OCI-LY7 (cell line): ENCODE measurements around the gene CAMKK1. TPM values are rescaled to one million over a fixed set of nuclear protein-coding genes. Genes with fewer than 3 reads are reported as not detected.
A peak's percentile ranks its signal among the peaks of the same experiment; 100 is the strongest.

Experiments
- Bru-seq: library from RNA; stranded (reverse); fragments of 400-500 nt; gene quantifications from one replicate; lab custom pipeline; 2021; lab: Mats Ljungman, UMichigan
- BruChase-seq, 2 experiments: library from RNA; stranded (reverse); fragments of 400-500 nt; gene quantifications; one replicate each; lab custom pipeline; 2021; lab: Mats Ljungman, UMichigan
- BruUV-seq: library from RNA; stranded (reverse); fragments of 400-500 nt; replicated peaks from 2 replicates; lab custom pipeline; 2021; lab: Mats Ljungman, UMichigan
- CTCF ChIA-PET: fragments of 300-600 bp; sonication (Branson Sonifier 250); formaldehyde crosslinking; loops from one replicate; lab custom pipeline; 2022; ENCODE audit warnings: antibody characterized with exemption; ENCODE audit not compliant: unreplicated experiment; lab: Charles Lee
- POLR2A ChIA-PET: fragments of 300-600 bp; sonication (Branson Sonifier 250); formaldehyde crosslinking; loops from one replicate; lab custom pipeline; 2022; ENCODE audit warnings: antibody characterized with exemption; lab: Charles Lee
- DNase-seq: peaks from one replicate; pipeline ENCODE4 v3.0.0-alpha.2; 2015; ENCODE audit warnings: low spot score
- H2AFZ ChIP-seq: fragments of 200-600 bp; sonication (generic), shearing (Covaris generic); 2 replicates; pipeline ENCODE4 v1.6.1; 2014; ENCODE audit warnings: mild to moderate bottlenecking, antibody characterized with exemption, low read length, moderate library complexity
- H3K27ac ChIP-seq: fragments of 200-600 bp; sonication (generic); 2 replicates; pipeline ENCODE4 v1.5.1; 2014; ENCODE audit warnings: mixed run types, low read depth, mild to moderate bottlenecking, moderate library complexity, low read length, inconsistent platforms; ENCODE audit not compliant: poor library complexity, severe bottlenecking
- H3K36me3 ChIP-seq: fragments of 200-600 bp; sonication (generic); 2 replicates; pipeline ENCODE4 v1.6.1; 2014; ENCODE audit warnings: mild to moderate bottlenecking, antibody characterized with exemption, low read length, moderate library complexity, mixed read lengths; ENCODE audit not compliant: insufficient read depth
- H3K4me1 ChIP-seq: fragments of 200-600 bp; sonication (generic); 2 replicates; pipeline ENCODE4 v1.5.1; 2014; ENCODE audit warnings: mild to moderate bottlenecking, low read length; ENCODE audit not compliant: insufficient read depth, poor library complexity, severe bottlenecking
- H3K4me2 ChIP-seq: fragments of 200-600 bp; sonication (generic); 2 replicates; pipeline ENCODE4 v1.6.1; 2014; ENCODE audit warnings: mild to moderate bottlenecking, low read length
- H3K4me3 ChIP-seq: fragments of 200-600 bp; sonication (generic); 2 replicates; pipeline ENCODE4 v1.5.1; 2014; ENCODE audit warnings: mild to moderate bottlenecking, low read depth, low read length; ENCODE audit not compliant: poor library complexity, severe bottlenecking
- H3K79me2 ChIP-seq: fragments of 200-600 bp; sonication (generic); 2 replicates; pipeline ENCODE4 v1.6.1; 2016; ENCODE audit warnings: low read depth, mild to moderate bottlenecking, low read length, moderate library complexity, mixed read lengths; ENCODE audit not compliant: insufficient read depth
- H3K9me2 ChIP-seq: fragments of 200-600 bp; sonication (generic); 2 replicates; pipeline ENCODE4 v1.6.1; 2016; ENCODE audit warnings: mild to moderate bottlenecking, low read length, mixed read lengths; ENCODE audit not compliant: insufficient read depth
- H3K9me3 ChIP-seq: fragments of 200-600 bp; sonication (generic); 2 replicates; pipeline ENCODE4 v1.6.1; 2014; ENCODE audit warnings: mild to moderate bottlenecking, mixed run types, low read length, mixed read lengths
- H4K20me1 ChIP-seq: fragments of 200-600 bp; sonication (generic); 2 replicates; pipeline ENCODE4 v1.6.1; 2014; ENCODE audit warnings: mild to moderate bottlenecking, antibody characterized with exemption, low read length, moderate library complexity, mixed read lengths; ENCODE audit not compliant: insufficient read depth
- EZH2phosphoT487 ChIP-seq: fragments of 200-600 bp; sonication (generic); IDR thresholded peaks from 2 replicates; pipeline ENCODE4 v1.6.1; 2018; ENCODE audit warnings: low read depth, borderline replicate concordance, mild to moderate bottlenecking, mixed run types, antibody characterized with exemption, low read length, moderate library complexity, mixed read lengths
- intact Hi-C: fragments of 100-400 bp; cut with micrococcal nuclease; formaldehyde crosslinking; loops from one replicate; pipeline ENCODE4 v1.10.0; 2022; ENCODE audit not compliant: unreplicated experiment
- long read RNA-seq: library from polyadenylated mRNA; stranded (forward); transcript quantifications from one replicate; pipeline ENCODE4 v2.0.0, GENCODE V29; 2022
- total RNA-seq, 2 experiments: library from RNA; depleted of rRNA in 1 of 2; stranded (reverse); fragments of >200 nt in 1 of 2; shearing (Covaris generic) in 1 of 2; gene quantifications; 2 replicates each; pipeline ENCODE4 v1.2.3, GENCODE V29; 2014 to 2022
- TF ChIP-seq, protein P1 (sequence below): fragments of 200-600 bp; sonication (generic); conservative IDR thresholded peaks from 2 replicates; pipeline ENCODE4 v1.5.1; 2014; ENCODE audit warnings: mild to moderate bottlenecking, antibody characterized with exemption, low read length, moderate library complexity, mixed read lengths

Gene CAMKK1
- total RNA-seq (2014; rRNA removed; shearing (Covaris generic)), result 2.6 and 2.7 TPM in 2 replicates
- 2.7 and 3.5 TPM in 2 replicates for total RNA-seq (2022)
- Bru-seq, nascent RNA, result percentile 28 among the genes with signal in this experiment
- percentile 30 among the genes with signal in this experiment for BruChase-seq, experiment 1, labeled RNA remaining after a 6-hour chase
- BruChase-seq, experiment 2, labeled RNA remaining after a 2-hour chase, result percentile 31 among the genes with signal in this experiment
- long read RNA-seq, partial matches to known transcripts, result 0 of 2 reads
- long read RNA-seq, other reads (novel, unspliced or antisense), result 1 of 2 reads

DNA sequence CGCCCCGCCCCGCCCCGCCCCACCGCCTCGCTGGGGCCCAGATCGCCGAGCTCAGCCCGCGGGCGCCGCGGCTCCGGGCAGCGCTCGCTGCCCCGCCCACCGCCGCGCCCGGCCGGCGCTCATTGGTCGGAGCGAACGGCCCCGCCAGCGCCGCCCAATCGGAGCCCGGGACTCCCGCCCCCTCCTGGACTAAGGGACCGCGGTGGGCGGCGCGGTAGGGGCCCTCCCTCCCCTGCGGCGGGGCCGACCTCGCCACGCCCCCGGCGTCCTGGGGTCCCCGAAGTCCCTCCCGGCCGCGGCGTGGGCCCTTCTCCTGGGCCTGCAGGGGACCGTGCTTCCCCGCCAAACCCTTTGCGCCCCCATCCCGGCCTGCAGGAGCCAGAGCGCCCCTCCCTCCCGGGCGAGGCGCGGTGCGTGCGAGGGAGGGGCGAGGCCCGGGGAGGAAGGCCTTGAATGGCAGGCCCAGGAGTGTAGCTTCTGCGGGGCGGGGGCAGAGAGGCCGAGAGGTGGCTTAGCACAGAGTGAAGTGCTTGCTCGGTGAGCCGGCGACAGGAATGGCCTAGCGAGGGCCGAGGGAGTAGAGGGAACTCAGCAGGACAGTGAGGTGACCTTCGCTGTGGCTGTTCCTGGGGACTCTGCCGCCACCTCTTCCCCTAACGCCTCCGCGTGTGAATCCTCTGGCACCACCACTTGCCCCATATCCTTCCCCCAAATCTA, at the start of gene CAMKK1:
TSS of gene CAMKK1 (minus strand) at position 51 of the 717 bp plus-strand sequence. CDS start 7,366 bp downstream, outside the sequence.
- CTCF ChIA-PET, result interaction anchor here (0.6 to 0.7 kb wide), 2 partner anchors 84 to 140 kb away, joined by 3 read pairs; no protein-coding TSS in a partner anchor
- Histone ChIP-seq H3K4me2 (peak within 1 kb of the TSS; percentile 78), H3K4me1 (peaks cover 52% of the 10 kb centered on the region), H3K27ac (no peak within 1 kb of the TSS), H3K79me2 (no peaks in the 10 kb centered on the region), H3K9me3 (no peaks in the 10 kb centered on the region), H2AFZ (peak within 1 kb of the TSS; percentile 60), H4K20me1 (no peaks in the 10 kb centered on the region), H3K9me2 (no peaks in the 10 kb centered on the region), H3K36me3 (no peaks in the 10 kb centered on the region), H3K4me3 (peak within 1 kb of the TSS; percentile 68)
- POLR2A ChIA-PET, result interaction anchor here (0.5 to 0.6 kb wide), 2 partner anchors 46 to 114 kb away, joined by 3 read pairs; no protein-coding TSS in a partner anchor
- DNase-seq, result peak; percentile 92
- no TSS peak for BruUV-seq
- intact Hi-C loops, result no loop called here
- TF ChIP-seq, protein P1, sequence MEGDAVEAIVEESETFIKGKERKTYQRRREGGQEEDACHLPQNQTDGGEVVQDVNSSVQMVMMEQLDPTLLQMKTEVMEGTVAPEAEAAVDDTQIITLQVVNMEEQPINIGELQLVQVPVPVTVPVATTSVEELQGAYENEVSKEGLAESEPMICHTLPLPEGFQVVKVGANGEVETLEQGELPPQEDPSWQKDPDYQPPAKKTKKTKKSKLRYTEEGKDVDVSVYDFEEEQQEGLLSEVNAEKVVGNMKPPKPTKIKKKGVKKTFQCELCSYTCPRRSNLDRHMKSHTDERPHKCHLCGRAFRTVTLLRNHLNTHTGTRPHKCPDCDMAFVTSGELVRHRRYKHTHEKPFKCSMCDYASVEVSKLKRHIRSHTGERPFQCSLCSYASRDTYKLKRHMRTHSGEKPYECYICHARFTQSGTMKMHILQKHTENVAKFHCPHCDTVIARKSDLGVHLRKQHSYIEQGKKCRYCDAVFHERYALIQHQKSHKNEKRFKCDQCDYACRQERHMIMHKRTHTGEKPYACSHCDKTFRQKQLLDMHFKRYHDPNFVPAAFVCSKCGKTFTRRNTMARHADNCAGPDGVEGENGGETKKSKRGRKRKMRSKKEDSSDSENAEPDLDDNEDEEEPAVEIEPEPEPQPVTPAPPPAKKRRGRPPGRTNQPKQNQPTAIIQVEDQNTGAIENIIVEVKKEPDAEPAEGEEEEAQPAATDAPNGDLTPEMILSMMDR, result no peak
- TF ChIP-seq EZH2phosphoT487, result no peak

DNA sequence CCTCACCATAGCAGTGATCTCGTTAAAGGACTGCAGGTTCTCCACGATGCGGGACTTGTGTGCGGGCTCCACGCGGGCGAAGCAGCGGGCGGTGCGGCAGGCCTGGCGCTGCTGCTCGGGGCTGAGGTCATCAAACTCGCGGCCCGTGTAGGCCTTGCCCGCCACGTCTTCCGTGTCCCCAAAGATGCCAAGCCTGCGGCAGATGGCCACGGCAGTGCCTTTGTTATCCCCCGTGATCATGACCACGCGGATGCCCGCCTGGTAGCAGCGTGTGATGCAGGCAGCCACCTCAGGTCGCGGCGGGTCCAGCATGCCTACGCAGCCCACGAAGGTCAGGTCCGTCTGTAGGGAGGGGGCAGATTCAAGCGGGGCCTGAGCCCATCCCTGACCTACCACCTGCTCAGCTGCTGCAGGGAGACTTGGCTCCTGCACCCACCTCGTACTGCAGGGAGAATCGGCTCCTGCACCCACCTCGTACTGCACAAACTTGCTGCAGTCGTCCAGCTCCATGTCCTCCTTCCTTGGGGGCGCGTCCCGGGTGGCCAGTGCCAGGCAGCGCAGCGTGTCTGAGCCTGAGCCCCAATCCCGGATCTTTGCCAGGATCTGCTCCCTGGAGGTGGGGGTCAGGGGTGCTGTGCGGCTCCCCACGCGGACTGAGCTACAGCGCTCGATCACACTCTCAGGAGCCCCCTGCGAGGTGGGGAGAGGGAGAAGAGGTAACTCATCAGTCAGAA, 48.3 kb upstream of the CAMKK1 start:
- H3K36me3 ChIP-seq, result peaks cover 98% of the 10 kb centered on the region
- no peaks in the 10 kb centered on the region for H3K4me1 ChIP-seq
- TF ChIP-seq EZH2phosphoT487, result no peak
- TF ChIP-seq, protein P1, result no peak
- ChIA-PET CTCF (no interaction called here), POLR2A (no interaction called here)
- peaks cover 7% of the 10 kb centered on the region; the same call in 1 of the 2 replicates for H4K20me1 ChIP-seq
- intact Hi-C loops, result no loop called here
- no peak overlapping the region for H3K4me3 ChIP-seq
- no peaks in the 10 kb centered on the region for H3K9me3 ChIP-seq
- no peak overlapping the region for H3K27ac ChIP-seq
- H2AFZ ChIP-seq, result no peak overlapping the region
- BruUV-seq, result no TSS peak
- H3K79me2 ChIP-seq, result peaks cover 8% of the 10 kb centered on the region; the same call in 1 of the 2 replicates
- DNase-seq, result no peak
- no peak overlapping the region for H3K4me2 ChIP-seq
- no peaks in the 10 kb centered on the region for H3K9me2 ChIP-seq
